Measurements from ENCODE around the gene KISS1R.

The KISS1R gene

GRCh38 chr19:897442-898039, 19.6 kb upstream of the KISS1R start:
- no peak for DNase-seq (ENCODE audit: low read depth)
- TF ChIP-seq CTCF (IDR thresholded peaks at IDR 0.05; ENCODE audit: insufficient read depth, low read depth, low read length, missing control alignments), result no peak
- no peak overlapping the region for H3K4me3 ChIP-seq (ENCODE audit: low read length)

GRCh38 chr19:898663-899062, 18.5 kb upstream of the KISS1R start:
- no peak for DNase-seq (ENCODE audit: low read depth)
- H3K4me3 ChIP-seq (ENCODE audit: low read length), result no peak overlapping the region
- TF ChIP-seq CTCF (IDR thresholded peaks at IDR 0.05; ENCODE audit: insufficient read depth, low read depth, low read length, missing control alignments), result no peak

- no peak for DNase-seq (ENCODE audit: low read depth)
- H3K4me3 ChIP-seq (ENCODE audit: low read length), result no peak overlapping the region
- TF ChIP-seq CTCF (IDR thresholded peaks at IDR 0.05; ENCODE audit: insufficient read depth, low read depth, low read length, missing control alignments), result no peak
These were observed 17.6 kb upstream of the KISS1R start for GRCh38 chr19:899336-900042.

- no peak for TF ChIP-seq CTCF (IDR thresholded peaks at IDR 0.05; ENCODE audit: insufficient read depth, low read depth, low read length, missing control alignments)
- no peak overlapping the region for H3K4me3 ChIP-seq (ENCODE audit: low read length)
- no peak for DNase-seq (ENCODE audit: low read depth)
These were observed 17.2 kb upstream of the KISS1R start for GRCh38 chr19:900043-900301.

- DNase-seq (ENCODE audit: low read depth), result peak; percentile 53
- TF ChIP-seq CTCF (IDR thresholded peaks at IDR 0.05; ENCODE audit: insufficient read depth, low read depth, low read length, missing control alignments), result no peak
- no peak overlapping the region for H3K4me3 ChIP-seq (ENCODE audit: low read length)
These were observed 16.6 kb upstream of the KISS1R start for GRCh38 chr19:900302-901111.

GRCh38 chr19:901216-902092, 15.7 kb upstream of the KISS1R start:
- H3K4me3 ChIP-seq (ENCODE audit: low read length), result no peak overlapping the region
- no peak for TF ChIP-seq CTCF (IDR thresholded peaks at IDR 0.05; ENCODE audit: insufficient read depth, low read depth, low read length, missing control alignments)
- DNase-seq (ENCODE audit: low read depth), result no peak

All from epithelial cell of esophagus (primary cell).